PC-3 (cell line): ENCODE data around the gene MAK.

Source experiments
- CTCF ChIP-seq: fragments of 300-600 bp; sonication (generic); conservative IDR thresholded peaks from 2 replicates; pipeline ENCODE4 v1.5.1; 2017; ENCODE audit warnings: antibody characterized with exemption, low read depth, mild to moderate bottlenecking, low read length
- EZH2 ChIP-seq: fragments of 300-600 bp; sonication (generic); IDR thresholded peaks from one replicate; pipeline ENCODE4 v1.6.1; 2017; ENCODE audit warnings: antibody characterized with exemption, mild to moderate bottlenecking, low read length; ENCODE audit not compliant: unreplicated experiment
- EZH2phosphoT487 ChIP-seq: fragments of 300-600 bp; sonication (generic); IDR thresholded peaks from 2 replicates; pipeline ENCODE4 v1.6.1; 2018; ENCODE audit warnings: mild to moderate bottlenecking, antibody characterized with exemption, low read length, borderline replicate concordance

DNA sequence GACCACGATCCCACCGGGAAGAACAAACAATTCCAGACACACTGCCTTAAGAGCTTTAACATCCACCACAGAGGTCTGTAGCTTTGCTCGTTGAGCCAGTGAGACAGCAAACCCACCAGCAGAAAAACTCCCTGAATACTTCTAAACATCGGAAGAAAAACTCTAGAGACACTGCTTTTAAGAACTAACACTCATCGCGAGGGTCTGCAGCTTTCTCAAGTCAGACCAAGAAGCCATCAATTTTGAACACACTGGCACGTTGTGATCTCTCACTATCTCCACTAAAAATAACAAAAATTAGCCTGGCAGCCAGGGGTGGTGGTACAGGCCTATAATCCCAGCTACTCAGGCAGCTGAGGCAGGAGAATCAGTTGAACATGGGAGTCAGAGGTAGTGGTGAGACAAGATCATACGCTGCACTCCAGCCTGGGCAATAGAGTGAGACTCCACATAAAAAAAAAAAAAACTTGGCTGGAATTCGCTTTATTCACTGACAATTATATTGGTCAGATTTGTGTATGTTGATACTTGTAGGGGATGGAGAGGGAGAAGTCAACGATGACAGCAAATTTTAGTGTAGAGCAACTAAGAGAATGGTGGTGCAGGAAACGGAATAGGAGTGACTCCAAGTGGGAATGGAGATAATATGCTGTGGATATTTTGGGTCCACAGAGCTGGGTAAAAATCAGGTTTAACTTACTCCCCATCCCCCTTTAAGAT is 116.3 kb downstream of the MAK start:
- TF ChIP-seq CTCF, result no peak
- TF ChIP-seq EZH2, result no peak
- no peak for TF ChIP-seq EZH2phosphoT487
